ENCODE results near the gene VLDLR.
A peak's percentile ranks its signal among the peaks of the same experiment; 100 is the strongest.

The VLDLR gene

GRCh38 chr9:2621722-2622460, at the start of gene VLDLR:
Gene VLDLR (plus strand): TSS chr9:2621787. CDS start chr9:2622190, 403 bp downstream.
- no peak for DNase-seq
- no peak for TF ChIP-seq CTCF (IDR thresholded peaks at IDR 0.05; ENCODE audit: low read depth, low read length, missing control alignments)
- in situ Hi-C loops (cut with HindIII; ENCODE audit: low pct_ligation_motif_present, low sequenced_read_pairs) = no loop called here
- peak within 1 kb of the TSS; percentile 53 for H3K4me3 ChIP-seq (ENCODE audit: low read depth, low read length)
- peaks cover 5% of the 10 kb centered on the region for H3K27me3 ChIP-seq (replicated peaks)
- H3K27ac ChIP-seq = no peak within 1 kb of the TSS
- no peaks in the 10 kb centered on the region for H3K36me3 ChIP-seq (replicated peaks)

- TF ChIP-seq CTCF (IDR thresholded peaks at IDR 0.05; ENCODE audit: low read depth, low read length, missing control alignments) = no peak
- Histone ChIP-seq H3K4me3 (ENCODE audit: low read depth, low read length) (no peak overlapping the region), H3K27me3 (replicated peaks) (no peaks in the 10 kb centered on the region), H3K36me3 (replicated peaks) (no peaks in the 10 kb centered on the region), H3K27ac (no peak overlapping the region)
- in situ Hi-C loops (cut with HindIII; ENCODE audit: low pct_ligation_motif_present, low sequenced_read_pairs) = no loop called here
- no peak for DNase-seq
These were observed 47.4 kb upstream of the VLDLR start for GRCh38 chr9:2574203-2574602.

GRCh38 chr9:2576631-2577030, 45.0 kb upstream of the VLDLR start:
- in situ Hi-C loops (cut with HindIII; ENCODE audit: low pct_ligation_motif_present, low sequenced_read_pairs) = no loop called here
- Histone ChIP-seq H3K27me3 (replicated peaks) (no peaks in the 10 kb centered on the region), H3K36me3 (replicated peaks) (no peaks in the 10 kb centered on the region), H3K27ac (no peak overlapping the region), H3K4me3 (ENCODE audit: low read depth, low read length) (no peak overlapping the region)
- TF ChIP-seq CTCF (IDR thresholded peaks at IDR 0.05; ENCODE audit: low read depth, low read length, missing control alignments) = no peak
- DNase-seq = no peak

GRCh38 chr9:2583308-2584013, 38.1 kb upstream of the VLDLR start:
- no peak for DNase-seq
- in situ Hi-C loops (cut with HindIII; ENCODE audit: low pct_ligation_motif_present, low sequenced_read_pairs) = no loop called here
- Histone ChIP-seq H3K27me3 (replicated peaks) (no peaks in the 10 kb centered on the region), H3K36me3 (replicated peaks) (no peaks in the 10 kb centered on the region), H3K4me3 (ENCODE audit: low read depth, low read length) (no peak overlapping the region), H3K27ac (no peak overlapping the region)
- no peak for TF ChIP-seq CTCF (IDR thresholded peaks at IDR 0.05; ENCODE audit: low read depth, low read length, missing control alignments)

- Histone ChIP-seq H3K27ac (no peak overlapping the region), H3K27me3 (replicated peaks) (no peaks in the 10 kb centered on the region), H3K4me3 (ENCODE audit: low read depth, low read length) (no peak overlapping the region), H3K36me3 (replicated peaks) (no peaks in the 10 kb centered on the region)
- in situ Hi-C loops (cut with HindIII; ENCODE audit: low pct_ligation_motif_present, low sequenced_read_pairs) = no loop called here
- no peak for DNase-seq
- no peak for TF ChIP-seq CTCF (IDR thresholded peaks at IDR 0.05; ENCODE audit: low read depth, low read length, missing control alignments)
These were observed 29.6 kb upstream of the VLDLR start for GRCh38 chr9:2591967-2592366.
